Measurements from ENCODE around the gene CCDC169. TPM values are rescaled to one million over a fixed set of nuclear protein-coding genes. Genes with fewer than 3 reads are reported as not detected.
A peak's percentile ranks its signal among the peaks of the same experiment; 100 is the strongest.
"Not testable (repeated sequence)": the region's sequence is repeated elsewhere in the genome, so short reads cannot be mapped to it uniquely, and the experiment has no call there.

CCDC169 gene
- 2.0 and 2.3 TPM in 2 replicates for total RNA-seq (2014; rRNA removed; shearing (Covaris generic))
- 3.6 and 4.3 TPM in 2 replicates for polyA plus RNA-seq (2015; cell fraction: cytosol; rRNA removed)
- 2.2 and 2.6 TPM in 2 replicates for polyA plus RNA-seq (2015; cell fraction: nucleus; rRNA removed)

DNA sequence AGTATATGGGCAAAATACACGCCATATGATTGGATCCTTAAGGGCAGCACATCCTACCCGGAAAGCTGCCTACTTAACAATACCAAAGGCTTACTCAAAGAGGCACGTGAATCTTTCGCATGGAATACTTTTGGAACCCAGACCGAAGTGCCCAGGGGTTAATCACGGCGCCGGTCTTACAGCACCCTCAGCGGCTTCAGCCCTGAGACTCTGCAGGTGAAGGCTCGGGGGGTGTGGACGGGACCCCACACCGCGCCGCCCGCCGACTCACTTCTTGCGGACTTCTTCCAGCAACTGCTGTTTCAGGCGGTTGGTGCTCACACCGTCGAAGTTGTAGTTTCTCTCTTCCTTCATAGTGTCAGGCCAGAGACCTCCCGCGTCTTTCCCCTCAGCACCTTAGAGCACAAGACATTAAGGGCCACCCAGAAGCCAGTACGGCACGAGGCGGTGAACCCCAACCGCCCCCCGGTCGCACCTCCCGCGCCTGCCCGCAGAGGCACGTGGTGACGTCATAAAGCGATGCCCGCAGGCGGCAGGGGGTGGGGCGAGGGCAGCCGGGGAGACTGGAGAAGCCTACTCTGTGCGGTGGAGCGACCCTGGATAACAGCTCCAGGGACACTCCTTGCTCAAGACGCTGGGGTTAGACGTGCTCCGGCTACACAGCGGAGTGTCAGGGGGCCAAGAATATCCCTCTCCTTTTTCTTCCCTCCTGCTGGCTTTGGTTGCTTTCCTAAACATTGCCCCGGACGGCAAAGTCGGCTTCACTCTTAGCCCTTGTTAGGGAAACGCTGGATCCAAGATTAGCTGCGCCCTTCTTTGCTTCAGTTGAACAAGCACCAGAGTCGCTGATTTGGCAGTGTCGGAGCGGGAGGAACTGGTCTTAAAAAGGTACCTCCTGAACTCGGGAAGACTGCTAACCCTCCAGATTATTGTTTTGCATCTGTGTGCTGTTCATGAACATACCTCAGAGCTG lies at the start of gene CCDC169:
TSS of gene CCDC169 (minus strand) at position 449 of the 973 bp plus-strand sequence. CDS start at position 354, 95 bp downstream.
- peak; percentile 60 for DNase-seq (ENCODE audit: low read depth)

DNA sequence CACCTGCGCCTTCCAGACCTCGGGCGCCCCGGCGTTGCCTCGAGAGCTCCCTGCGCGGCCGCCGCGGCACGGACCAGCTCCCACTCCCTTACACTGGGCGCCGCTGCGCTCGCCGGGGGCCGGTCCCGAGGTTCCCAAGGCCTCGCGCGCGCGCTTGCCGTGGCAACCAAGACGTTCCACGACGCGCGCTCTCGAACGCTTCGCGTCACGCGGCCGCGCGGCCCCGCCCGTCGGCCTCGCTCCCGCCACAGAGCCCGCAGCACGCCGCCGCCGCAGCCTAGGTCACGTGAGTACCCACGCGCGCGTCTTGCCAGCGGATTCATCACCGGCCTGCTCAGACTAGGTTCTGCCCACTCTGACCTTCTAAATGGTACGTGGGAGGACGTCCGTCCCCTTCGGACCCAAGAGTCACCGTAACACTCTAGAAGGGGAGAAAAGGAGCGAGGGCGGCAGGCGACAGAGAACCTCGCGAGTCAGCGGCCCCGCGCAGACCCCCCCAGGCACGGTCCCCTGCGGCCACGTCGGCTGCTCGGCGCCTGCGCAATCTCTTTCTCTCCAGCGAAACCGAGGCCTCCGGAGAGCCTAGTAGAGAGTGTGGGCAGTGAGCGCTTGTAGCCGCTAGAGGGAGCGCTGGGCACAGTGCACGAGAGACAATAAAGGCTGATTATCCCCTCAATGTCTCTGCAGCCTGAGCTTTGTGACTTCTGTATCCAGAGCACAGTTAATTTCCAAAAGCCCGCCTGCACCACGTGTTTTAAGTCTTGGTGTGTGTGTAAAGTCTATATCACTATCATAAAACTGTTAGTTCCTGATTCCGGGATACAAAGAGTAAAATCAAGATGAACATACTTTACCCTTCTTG lies 48.8 kb upstream of the CCDC169 start, which contains the start of gene SPART:
TSS of gene SPART (minus strand) at position 173 of the 862 bp plus-strand sequence. CDS start 10,564 bp downstream, outside the sequence.
- DNase-seq (ENCODE audit: low read depth), result peak; percentile 90

DNA sequence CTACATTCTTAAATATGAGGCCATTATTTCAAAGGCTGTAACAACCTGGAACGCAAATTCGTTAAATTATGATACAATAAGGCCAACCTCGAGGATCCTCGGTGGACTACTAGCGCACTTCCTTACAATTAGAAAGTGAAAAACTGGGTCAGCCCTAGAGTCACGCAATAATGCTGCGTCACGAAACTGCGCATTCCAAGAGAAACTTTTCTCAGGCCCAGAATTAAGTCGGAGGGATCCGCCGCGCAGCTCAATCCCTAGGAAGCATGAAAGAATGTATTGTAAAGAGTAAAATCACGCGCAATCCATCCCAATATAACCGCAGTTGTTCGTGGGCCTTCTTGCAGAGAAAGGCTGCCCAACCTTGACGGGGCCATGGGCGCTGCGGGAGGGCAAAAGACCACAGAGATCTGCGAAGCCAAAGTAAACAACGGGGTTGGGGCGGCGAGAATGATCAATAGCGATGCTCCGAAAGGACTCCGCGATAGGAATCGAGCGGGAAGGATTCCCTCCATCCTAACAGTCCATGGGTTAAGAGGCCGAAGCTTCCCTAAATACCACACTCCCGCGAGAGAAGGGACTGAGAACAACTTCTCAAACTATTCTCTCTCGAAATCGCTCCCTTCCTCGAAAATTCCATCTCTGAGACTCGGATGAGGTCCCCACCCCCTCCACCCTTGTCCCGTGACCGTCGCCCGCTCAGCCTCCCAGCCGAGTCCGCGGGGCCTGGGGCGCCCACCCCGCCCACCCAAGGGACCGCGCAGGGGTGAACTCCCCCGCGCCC lies 48.0 kb upstream of the CCDC169 start:
- DNase-seq (ENCODE audit: low read depth), result peak; percentile 66

DNA sequence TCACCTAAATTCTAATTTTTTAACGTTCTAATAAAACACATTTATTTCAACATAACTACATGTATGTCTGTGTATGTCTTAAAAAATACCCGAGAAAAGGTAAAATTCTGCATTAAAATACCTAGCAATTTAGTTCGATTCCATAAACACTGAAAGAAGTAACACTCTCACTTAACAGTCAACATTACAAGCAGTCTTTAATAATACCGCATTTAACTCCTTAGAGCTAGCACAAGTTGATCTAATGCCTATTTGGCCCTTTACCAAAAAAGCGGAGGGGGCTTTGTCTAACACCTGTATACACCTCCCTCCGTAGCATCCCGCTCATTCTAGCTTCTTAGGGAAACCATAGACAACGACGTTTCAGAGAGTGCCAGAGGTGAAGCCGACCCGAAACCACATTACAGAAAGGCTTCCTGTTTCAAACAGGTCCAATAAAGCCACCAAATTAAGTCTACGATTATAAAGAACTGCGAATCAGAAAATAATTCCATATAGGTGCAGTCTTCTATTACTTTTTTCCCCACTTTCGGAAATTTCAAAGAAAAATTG lies 47.3 kb upstream of the CCDC169 start:
- peak; percentile 25 for DNase-seq (ENCODE audit: low read depth)

DNA sequence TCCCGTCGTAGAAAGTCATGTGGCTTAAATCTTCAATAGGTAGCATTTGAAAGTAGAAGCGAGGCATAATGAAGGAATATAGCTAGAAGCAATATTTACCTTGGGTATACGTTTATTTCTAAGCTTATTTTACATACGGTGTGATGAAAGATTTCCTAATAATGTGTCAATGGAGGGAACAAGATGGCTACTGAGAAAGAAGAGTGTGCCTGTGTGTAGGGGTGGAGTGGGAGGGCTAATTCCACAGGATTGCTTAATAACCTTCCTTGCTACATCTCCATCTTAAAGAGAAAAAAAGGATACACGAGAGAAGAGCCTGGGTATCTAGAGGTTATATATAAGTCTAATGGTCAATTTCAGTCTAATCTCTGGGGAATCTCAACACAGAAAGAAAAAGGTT lies 46.6 kb upstream of the CCDC169 start:
- peak; percentile 21 for DNase-seq (ENCODE audit: low read depth)

DNA sequence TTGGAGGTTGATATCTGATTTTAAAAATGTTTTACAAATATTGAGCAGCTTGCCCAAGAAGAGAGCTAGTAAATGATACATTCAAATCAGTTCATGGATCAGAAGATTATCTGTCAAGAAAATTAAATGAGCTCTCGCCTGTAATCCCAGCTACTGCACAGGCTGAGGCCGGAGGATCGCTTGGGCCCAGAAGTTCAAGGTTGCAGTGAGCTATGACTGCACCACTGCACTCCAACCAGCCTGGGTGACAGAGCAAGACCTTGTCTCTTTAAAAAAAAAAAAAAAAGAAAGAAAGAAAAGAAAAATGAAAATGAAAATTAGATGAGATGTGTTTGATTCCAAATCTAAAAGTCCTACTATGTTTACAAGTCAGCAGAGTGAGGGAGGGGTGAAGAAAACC lies 46.2 kb upstream of the CCDC169 start:
- DNase-seq (ENCODE audit: low read depth), result no peak

DNA sequence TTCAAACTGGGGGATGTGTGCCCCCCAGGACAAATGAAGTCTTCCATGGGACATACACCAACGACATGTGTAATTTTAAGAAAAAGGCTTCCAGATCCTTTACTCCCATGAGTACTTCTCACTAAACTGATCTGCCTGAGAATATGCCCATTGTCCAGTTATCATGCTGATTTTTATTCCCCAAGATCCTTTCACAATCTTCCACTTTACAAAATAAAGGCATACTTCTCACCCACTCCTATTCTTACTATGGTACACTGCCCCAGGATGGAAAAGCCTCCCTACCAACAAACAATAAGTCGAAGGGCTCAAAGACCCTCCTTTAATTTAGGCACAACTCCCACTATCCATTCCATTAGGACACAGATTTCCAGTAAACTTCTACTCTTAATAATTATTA lies 45.1 kb upstream of the CCDC169 start:
- no peak for DNase-seq (ENCODE audit: low read depth)

DNA sequence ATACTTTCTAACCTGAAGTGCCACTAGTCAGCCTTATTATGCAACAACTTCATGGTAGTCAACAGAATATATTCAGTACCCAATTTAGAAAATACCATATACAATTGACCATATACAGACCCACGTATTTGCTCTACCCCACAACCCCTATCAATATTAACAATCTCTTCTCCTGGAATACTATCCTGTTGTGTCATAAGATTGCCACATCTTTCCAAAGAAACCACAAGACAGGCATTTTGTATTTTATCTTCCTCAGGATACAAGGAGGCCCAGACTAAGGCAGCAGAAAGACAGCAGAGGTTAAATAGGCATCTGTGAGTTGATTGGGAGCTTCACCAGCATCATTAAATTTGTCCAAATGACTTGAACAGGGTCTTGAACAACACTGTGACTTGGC lies 44.1 kb upstream of the CCDC169 start:
- DNase-seq (ENCODE audit: low read depth), result peak; percentile 42

DNA sequence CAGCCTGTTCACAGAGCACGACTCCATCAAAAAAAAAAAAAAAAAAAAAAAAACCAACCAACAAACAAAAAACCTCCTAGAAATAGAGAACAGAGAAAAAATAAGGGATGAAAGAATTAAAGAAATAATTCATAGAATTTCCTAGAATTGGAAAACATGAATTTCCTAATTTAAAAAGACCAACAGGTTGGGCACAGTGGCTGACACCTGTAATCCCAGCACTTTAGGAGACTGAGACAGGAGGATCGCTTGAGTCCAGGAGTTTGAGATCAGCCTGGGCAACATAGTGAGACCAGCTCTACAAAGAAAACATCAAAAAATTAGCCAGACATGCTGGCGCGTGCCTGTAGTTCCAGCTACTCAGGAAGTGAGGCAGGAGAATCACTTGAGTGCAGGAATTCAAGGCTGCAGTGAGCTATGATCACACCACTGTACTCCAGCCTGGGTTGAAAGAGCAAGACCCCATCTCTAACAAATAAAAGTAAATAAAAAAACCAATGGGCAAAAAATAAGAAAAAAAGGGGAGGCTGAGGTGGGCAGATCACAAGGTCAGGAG lies 42.1 kb upstream of the CCDC169 start:
- no peak for DNase-seq (ENCODE audit: low read depth)

DNA sequence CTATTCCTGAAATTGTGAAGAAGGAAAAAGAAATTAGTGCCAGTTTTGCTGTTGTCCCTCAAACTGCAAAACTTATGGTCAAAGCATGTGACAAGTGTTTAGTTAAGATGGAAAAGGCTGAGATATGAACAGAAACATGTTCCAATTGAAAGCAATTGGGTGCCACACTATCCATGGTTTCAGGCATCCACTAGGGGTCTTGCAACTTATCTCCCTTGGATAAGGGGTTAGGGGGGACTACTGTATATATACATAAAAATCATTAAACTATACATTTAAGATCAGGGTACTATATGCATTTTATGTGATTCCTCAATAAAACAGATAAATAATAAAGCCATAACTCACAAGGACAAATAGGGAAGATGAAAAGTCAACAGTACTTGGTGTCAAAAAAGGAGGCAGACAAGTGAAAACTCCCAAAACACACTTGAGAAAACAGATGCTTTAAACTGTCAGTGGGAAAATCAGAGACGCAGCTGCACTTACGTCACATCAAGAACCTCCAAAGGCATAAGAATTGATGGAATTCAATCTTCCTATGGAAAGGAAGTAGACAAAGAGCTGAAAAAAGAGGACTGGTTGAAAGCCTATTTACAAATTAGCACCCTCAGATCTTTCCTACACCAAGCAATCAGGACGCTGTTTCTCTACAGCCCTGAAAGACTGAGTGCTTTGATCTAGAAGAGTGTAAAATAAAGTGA lies 40.5 kb upstream of the CCDC169 start:
- DNase-seq (ENCODE audit: low read depth), result no peak

DNA sequence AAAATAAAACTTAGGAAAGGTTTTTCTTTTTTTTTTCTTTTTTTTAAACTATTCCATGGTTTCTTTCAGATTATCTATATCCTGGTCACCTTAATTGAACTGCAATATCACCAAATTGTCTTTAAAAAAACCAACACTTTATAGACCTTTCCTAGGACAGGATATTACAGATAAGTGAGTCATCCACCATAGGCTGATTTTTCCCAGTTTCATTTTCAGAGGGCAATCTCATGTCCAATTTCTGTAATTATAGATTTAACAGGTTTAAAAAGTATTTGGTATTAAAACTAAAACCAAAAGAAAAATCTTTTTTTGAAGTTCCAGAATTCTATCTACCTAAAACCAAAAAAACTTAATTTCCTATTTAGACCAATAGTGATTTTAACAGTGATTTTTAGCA lies 35.4 kb upstream of the CCDC169 start:
- DNase-seq (ENCODE audit: low read depth), result peak; percentile 63

DNA sequence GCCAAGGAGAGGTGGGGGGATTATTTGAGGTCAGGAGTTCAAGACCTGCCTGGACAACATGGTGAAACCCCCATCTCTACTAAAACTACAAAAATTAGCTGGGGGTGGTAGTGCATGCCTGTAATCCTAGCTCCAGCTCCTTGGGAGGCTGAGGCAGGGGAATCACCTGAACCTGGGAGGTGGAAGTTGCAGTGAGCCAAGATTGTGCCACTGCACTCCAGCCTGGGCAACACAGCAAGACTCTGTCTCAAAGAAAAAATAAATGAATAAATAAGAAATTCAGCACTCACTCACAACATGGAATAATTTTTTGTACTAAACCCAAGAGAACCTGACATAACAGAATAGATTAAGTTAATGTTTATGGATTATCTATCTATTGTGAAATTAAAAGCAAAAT lies 34.6 kb upstream of the CCDC169 start:
- not testable (repeated sequence) for DNase-seq (ENCODE audit: low read depth)

DNA sequence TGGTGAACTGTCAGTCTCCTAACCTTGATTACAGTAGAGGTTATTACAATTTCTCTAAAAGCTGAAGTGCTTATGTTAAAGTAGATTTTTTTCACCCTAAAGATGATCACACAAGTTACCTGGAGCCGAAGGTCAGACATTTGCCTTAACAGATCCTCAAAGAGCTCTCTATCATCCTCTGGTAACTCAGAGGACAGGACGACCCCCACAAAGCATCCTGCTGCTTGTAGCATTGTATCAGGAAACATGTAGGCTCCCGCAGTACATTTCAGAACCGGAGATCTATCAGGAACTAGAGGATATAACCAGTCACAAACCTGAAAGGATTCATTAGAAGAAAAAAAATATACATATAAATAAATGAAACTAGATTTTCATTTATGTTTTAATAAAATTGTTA lies 33.7 kb upstream of the CCDC169 start:
- no peak for DNase-seq (ENCODE audit: low read depth)

DNA sequence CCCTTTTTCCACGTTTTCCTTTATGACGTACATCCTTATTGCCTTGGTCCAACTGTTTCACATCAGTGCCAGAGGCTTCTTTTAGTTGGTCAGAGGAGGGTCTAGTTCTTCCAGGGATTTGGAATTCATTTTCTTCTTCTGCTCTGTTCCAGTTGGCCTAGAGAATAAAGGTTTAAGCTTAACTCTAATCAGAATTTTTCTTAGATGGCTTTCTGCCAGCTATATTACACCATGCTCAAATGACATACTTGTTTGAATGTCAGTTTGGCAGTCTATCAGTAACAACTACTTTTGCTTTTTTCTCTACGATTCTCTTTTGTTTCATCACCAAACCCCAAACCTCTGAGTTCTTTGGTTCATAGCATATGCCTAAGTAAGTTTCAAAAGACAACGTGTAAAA lies 31.7 kb upstream of the CCDC169 start:
- DNase-seq (ENCODE audit: low read depth), result no peak

DNA sequence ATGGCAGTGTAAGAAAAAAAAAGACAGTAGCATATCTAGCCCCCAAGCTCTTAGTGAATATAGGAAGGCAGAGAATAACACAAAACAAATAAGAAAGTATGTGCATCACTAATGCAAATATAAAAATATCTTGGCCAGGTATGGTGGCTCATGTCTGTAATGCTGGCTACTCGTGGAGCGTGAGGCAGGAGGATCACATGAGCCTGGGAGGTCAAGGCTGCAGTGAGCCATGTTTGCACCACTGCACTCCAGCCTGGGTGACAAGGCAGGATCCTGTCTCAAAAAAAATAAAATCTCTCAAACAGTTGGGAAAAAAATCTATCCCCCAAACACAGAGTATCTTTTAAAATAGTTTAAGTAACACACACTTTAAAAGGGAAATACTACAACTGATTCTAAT lies 31.2 kb upstream of the CCDC169 start:
- DNase-seq (ENCODE audit: low read depth), result no peak

DNA sequence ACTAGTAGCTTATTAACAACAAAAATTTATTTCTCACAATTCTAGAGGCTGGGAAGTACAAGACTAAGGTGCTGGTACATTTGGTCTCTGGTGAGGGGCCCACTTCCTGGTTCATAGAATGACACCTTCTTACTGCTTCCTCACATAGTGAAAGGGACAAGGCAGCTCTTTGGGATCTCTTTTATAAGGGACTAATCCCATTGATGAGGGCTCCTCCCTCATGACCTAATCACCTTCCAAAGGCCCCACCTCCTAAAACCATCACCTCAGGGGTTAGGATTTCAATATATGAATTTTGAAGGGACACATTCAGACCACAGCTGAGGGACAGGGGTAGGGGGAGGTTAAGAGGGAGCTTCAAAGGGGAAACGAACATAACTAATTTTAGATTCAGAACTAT lies 28.3 kb upstream of the CCDC169 start:
- no peak for DNase-seq (ENCODE audit: low read depth)

DNA sequence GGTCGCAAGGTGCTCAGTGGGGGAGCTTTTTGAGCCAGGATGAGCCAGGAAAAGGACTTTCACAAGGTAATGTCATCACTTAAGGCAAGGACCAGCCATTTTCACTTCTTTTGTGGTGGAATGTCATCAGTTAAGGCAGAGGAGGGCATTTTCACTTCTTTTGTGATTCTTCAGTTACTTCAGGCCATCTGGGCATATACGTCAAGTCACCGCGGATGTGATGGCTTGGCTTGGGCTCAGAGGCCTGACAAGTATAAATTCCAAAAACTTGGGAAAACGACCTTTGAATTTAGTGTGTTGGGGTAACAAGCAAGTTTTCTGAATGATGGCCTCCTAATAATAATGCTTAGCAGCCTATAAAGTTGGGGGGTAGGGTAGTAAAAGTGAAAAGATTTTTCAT lies 27.3 kb upstream of the CCDC169 start:
- DNase-seq (ENCODE audit: low read depth), result not testable (repeated sequence)

DNA sequence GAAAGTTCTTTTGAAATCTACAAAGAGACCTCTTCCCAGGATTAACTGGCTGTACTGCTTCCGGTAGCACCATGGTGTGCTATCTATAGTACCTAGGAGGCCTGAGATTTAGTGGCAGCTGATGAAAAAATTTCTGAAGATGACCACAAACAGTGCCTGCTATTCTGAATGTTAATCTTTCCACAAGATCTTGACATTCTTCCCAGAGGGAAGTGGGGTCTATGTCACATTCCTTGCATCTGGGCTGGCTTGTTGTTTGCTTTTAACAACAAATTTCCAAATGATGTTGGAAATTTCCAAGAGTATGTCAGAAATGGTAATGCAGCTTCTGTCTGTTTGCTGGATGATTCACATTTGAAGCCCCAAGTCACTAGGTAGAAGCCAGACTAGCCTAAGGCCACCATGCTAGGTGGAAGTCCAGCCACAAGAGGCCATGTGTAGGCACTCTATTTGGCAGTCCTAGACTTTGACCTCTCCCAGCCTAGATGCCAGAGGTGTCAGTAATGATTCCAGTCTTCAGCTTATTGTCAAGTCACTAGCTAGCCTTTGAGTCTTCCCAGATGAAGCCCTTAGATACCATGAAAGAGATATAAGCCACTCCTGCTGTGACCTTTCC lies 26.4 kb upstream of the CCDC169 start:
- DNase-seq (ENCODE audit: low read depth), result no peak

DNA sequence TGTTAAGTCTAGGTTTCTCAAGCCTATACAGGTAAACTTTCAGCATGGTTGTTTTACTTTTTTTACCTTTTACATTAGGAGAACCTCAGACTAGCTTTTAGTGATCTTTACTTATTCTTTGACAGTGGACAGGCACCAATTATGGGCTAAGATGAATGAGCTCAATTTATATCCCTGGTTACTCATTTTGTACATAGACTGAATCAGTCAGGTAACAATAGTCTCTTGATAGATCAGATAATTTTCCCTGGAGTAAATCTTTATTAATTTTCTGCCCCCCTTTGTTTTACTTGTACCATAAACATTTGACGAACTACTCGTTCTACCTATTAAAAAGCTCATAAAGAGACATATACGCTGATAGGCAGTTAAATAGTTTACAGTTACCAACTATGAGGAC lies 25.8 kb upstream of the CCDC169 start:
- no peak for DNase-seq (ENCODE audit: low read depth)

All from HT1080 (cell line).